Left cardiac atrium (tissue), 4 donors: ENCODE measurements around the gene PUM2. TPM values are rescaled to one million over a fixed set of nuclear protein-coding genes. Genes with fewer than 3 reads are reported as not detected.

Experiments used
- ATAC-seq, 2 donors: fragments of 200-7000 bp; cut with Tn5 transposase; one replicate each; pipeline ENCODE4 v1.9.1; 2020; ENCODE audit warnings: mild to moderate bottlenecking in 2 of 2, moderate library complexity in 2 of 2
- DNase-seq: peaks from one replicate; pipeline ENCODE4 v3.0.0-alpha.2; 2020
- intact Hi-C, 2 donors: fragments of 100-400 bp; cut with DNase I; formaldehyde crosslinking; loops; one replicate each; pipeline versions ENCODE4 v1.14.1 to v1.15.1; 2022 to 2023
- total RNA-seq, 2 donors: library from RNA; stranded (reverse); fragmentation: NEBNext Ultra II Directional; extraction: Animal tissue kit (Norgen Biotek cat#: 25700); gene quantifications; one replicate each; pipeline ENCODE4 v1.2.1, GENCODE V29; 2021
- donor health status: DM: no; HTN: yes; CAD: no.
- donor health status: DM: no; HTN: yes; CAD: no; lungs with severe emphysema.
- donor health status: DM: yes; HTN: yes; CAD: no.
- donor health status: Dilated cardiomyopathy.

Gene PUM2
- total RNA-seq, 2 donors from 2014 or later: 70.3 to 73.0 TPM

GRCh38 chr2:20223407-20224163, 127.1 kb downstream of the PUM2 start:
- peak; percentile 42 to 48 for ATAC-seq
- peak; percentile 48 for DNase-seq
- intact Hi-C loops: no loop called here

GRCh38 chr2:20222769-20223406, 127.8 kb downstream of the PUM2 start:
- intact Hi-C loops: no loop called here

DNA sequence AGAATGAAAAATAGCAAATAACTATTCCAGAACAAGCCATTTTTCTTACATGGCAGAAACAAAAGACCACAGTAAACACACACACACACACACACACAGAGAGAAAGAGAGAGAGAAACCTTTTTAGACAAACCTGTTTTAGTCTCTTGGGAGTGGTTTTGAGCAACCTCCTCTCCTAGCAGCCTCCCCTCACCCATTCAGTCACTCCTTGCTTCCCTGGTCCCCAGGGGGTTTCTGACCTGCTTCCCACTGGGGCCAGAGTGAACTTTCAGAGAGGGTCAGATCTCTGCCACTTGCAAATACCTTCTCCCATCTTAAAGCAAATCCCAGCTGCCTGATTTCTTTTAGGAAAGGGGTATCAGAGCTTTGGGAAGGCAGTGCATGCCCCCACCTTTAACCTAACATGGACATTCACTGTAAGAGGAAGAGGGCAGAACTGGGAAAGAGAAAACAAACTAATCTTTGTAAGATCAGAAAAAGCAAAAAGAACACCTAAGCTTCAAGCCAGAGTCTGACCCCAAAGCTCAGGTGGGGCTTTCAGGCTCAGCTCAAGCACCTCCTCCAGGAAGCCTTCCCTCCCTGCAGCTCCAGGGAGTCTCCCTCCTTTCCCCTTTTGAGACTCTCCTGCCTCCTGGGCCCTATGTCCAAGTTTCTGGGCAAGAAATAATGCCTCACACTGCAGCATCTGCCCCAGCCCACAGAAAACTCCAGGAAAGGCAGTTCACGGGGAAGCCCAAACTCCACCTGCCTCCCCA, 128.5 kb downstream of the PUM2 start:
- DNase-seq (no peak), ATAC-seq (no peak)
- intact Hi-C loops: no loop called here

More at GRCh38 chr2:20222769-20223406, 127.8 kb downstream of the PUM2 start:
- DNase-seq: no peak
- ATAC-seq: no peak

DNA sequence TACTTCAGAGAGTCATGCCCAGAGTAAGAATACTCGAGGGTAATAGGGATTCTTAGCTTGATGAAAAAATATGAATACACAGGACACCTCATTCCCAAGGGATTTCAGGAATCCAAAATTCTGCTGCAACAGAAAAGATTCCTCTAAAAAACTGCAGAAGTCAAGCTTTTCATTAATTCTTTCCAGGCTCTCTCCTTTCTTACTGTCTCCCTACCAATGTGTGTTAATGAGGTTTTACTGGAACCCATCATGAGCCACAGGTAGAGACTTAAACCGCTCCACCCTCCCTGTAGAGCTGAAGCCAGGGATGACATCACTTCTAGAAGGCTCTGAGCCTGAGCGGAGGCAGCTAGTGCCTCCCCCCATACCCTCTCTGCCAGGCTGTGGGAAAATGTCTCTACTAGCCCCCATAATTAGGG, 129.1 kb downstream of the PUM2 start:
- ATAC-seq (no peak), DNase-seq (no peak)
- intact Hi-C loops: no loop called here

- DNase-seq (no peak), ATAC-seq (no peak)
- intact Hi-C loops: no loop called here
Measured at GRCh38 chr2:20220806-20221554, 129.7 kb downstream of the PUM2 start.

DNA sequence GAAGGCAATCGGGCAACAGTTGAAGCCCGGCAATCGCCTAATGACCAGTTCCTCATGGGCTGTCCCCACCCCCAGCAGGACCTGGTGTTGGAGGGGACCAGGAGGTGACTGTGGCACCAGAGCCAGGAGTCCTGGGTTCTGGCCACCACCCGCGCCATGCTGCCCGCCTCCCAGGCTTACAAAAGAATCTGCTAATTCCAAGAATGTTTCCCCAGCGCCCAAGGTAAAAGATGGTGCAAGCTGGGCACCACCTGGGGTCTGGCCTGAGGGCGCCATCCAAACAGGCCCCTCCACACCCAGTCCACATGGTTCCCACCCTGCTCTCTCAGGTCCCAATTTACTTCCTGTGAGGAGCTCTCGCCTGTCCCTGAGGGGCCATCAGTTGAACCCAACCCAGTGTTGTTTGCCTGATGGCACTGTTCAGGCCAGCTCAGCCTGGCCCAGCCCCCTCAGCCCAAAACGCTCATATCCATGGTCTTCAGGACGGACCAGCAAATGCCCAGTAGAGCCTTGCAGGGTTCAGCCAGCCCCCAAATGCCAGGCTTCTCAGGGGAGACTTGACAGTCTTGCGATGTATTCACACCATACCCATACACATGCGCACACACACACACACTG, 130.8 kb downstream of the PUM2 start:
- intact Hi-C loops: no loop called here
- ATAC-seq (no peak), DNase-seq (no peak)

DNA sequence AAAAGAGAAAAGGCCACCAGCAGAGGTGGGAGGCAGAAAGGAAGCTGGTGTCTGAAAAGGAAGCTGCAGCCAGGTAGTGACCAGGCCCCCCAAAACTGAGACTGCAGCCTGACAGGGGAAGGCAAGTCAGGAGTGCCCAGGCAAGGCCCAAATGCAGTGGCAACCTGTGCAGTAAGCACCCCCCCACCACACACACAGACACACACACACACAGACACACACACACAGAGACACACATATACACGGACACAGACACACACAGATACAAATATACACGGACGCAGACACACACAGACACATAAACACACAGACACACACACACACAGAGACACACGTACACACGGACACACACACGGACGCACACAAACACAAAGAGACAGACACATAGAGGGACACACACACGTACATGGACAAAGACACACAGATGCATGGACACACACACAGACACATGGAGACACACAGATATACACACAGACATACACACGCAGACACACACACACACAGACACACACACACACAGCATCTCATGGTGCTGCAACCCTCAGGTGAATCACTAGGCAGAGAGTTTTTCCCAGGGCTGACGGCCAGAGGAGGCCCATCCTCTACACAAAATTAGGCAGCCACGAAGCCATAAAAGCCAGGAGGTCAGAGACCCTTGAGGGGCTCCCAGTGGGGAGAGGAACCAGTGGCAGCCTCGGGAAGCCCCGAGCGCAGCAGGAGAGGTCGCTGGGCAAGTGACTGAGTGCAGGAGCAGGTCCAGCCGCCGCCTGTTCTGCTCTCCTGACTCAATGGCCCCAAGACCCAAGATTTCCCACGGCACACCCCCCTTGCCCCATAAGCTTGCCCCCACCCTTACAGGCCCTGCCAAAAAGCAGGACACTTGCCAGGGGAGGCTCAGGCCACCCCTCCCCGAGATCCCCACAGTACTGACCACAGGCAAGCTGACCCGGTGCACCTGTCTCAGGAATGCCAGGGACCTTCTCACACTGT, 132.0 kb downstream of the PUM2 start:
- ATAC-seq (no peak), DNase-seq (no peak)
- intact Hi-C loops: no loop called here

DNA sequence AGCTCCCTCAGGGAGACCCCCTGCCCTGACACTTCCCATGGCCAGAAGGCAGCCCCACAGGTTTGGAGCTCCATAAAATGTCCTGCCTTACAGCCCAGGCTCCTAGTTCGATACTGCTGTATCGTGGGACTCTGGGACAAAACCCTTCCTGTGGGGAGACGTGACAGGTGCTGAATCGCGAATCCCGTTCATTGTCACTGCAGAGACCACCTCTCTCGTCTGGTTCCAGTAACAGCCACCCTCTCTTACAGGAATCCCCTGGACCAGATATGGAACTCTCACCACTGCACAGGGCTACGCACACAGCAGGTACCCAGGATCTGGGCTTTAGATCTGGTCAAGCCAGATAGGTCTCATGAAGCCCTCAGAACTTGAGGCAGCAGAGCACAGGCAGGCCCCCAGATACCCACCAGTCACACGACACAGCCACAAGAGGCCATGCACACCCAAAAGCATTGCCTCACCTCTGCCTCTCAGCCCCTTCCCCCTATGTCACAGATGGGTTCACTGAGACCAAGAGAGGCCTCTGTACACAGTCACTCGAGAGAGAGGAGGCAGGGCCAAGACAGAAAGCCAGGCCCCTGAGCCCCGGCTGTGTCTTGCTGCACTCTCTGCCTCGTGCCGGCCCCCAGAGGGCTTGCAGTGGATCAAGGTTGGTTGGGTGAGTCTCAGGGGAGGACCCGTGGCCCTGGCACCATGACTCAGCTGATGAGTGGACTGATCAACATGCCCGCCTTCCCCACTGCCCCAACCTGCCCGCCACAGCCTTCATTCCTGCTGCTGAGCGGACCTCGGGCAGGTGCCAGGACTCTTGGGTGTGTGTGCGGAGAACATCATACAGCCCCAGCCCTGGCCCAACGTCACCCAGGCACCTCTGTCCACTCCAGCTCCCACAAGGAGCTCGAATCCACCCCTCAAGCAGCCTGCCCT, 133.3 kb downstream of the PUM2 start:
- ATAC-seq: no peak
- intact Hi-C loops: no loop called here
- DNase-seq: no peak

GRCh38 chr2:20216130-20217025, 134.3 kb downstream of the PUM2 start:
- ATAC-seq (no peak), DNase-seq (no peak)
- intact Hi-C loops: no loop called here

DNA sequence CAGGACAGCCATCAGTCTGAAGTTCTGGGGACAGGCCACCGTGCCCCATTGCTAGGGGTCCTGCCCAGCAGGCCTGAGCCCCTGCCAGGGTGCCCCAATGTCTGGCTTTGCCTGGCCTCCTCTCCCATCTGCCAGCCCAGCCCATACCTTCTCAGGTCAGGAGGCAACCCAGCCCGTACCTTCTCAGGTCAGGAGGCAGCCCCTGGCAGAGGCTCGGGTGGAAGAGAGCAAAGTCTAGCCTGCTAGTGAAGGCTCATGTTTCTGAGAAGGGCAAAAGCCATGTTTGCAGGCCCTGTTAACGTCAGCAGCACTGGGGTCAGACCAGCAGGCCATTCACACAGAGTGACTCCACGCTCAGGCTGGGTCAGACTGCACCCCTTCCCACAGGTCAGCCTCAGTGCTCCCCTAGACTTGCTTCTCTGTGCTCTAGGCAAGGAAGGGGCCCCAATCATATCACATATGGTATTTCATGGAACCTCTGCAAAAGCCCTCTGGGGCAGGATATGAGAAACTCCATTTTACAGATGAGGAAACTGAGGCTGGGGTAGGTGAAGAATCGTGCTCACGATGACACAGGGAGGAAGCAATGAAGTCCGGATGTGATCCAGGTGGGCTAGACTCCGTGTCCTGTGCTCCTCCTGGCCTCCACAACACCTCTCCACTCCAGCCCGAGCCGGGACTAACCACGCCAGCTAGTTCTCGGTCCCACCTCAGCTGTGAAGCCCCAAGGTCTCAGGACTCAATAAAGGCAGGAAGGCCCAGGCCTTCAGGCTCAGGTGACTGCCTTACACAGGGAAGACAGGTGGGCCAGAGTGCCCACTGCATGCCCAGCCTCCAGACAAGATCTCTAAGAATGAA, 135.2 kb downstream of the PUM2 start:
- ATAC-seq (no peak), DNase-seq (no peak)
- intact Hi-C loops: no loop called here

GRCh38 chr2:20214566-20215182, 136.0 kb downstream of the PUM2 start:
- no peak for ATAC-seq
- DNase-seq: no peak
- intact Hi-C loops: no loop called here

- no peak for ATAC-seq
- DNase-seq: no peak
- intact Hi-C loops: no loop called here
Measured at GRCh38 chr2:20213651-20214565, 136.7 kb downstream of the PUM2 start.

DNA sequence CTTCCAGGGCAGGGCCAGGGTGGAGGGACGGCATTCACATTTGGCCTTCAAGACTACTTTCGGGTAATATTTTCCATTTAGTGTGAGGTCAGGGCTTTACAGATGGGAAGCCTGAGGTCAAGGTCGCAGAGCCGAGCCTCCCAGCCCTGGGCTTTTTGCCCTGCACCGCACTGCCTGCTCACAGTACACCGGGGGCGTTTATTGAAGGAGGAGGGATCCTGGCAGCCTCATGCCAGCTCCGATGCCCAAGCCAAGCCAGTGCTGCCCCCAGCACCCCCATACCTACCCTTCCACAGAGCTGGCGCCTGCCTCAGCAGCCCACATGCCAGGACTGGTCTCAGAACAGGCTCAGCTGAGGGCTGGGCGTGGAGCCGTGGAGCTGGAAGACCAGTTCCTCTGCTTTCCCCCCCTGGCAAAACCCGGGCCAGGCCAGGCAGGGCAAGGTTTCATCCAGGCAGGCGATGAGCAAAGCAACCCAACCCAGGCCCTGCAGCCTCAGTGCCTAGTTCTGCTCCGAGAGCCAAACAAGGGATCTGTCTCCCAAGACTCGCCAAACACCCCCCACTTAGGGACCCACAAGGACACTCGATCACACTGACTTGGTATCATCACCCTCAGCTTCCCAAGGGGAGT, 137.7 kb downstream of the PUM2 start:
- no peak for DNase-seq
- ATAC-seq: peak in 1 of 2 donors; percentile 15
- intact Hi-C loops: no loop called here
